H1 (cell line): ENCODE results near the gene USP53. TPM values are rescaled to one million over a fixed set of nuclear protein-coding genes. Genes with fewer than 3 reads are reported as not detected.
"Not testable (repeated sequence)": the region's sequence is repeated elsewhere in the genome, so short reads cannot be mapped to it uniquely, and the experiment has no call there.

Experiments
- CTCF ChIA-PET: fragments of 300-600 bp; sonication (Branson Sonifier 250); formaldehyde crosslinking; loops from one replicate; lab custom pipeline; 2021; ENCODE audit not compliant: partially characterized antibody; lab: Charles Lee
- POLR2A ChIA-PET: fragments of 300-600 bp; sonication (Branson Sonifier 250); formaldehyde crosslinking; loops from one replicate; lab custom pipeline; 2021; ENCODE audit warnings: inconsistent platforms; ENCODE audit not compliant: partially characterized antibody; lab: Charles Lee
- DNase-seq, 2 experiments: peaks; one replicate each; pipeline versions ENCODE4 v3.0.0 to v3.0.0-alpha.2; 2010 to 2022; ENCODE audit warnings: low spot score in 2 of 2, low read depth in 1 of 2, mixed read lengths in 1 of 2
- FAIRE-seq: peaks from 2 replicates; lab custom pipeline; 2011; peaks lifted over from hg19 to GRCh38; lab: Jason Lieb, UNC
- H2AFZ ChIP-seq: 2 replicates; pipeline ENCODE4 v1.8.1; 2012; ENCODE audit warnings: low read length, inconsistent platforms
- H2AK5ac ChIP-seq: 2 replicates; pipeline ENCODE4 v1.6.1; 2013; ENCODE audit warnings: low read depth, low read length
- H2BK120ac ChIP-seq: replicated peaks from 2 replicates; pipeline ENCODE3; 2013; ENCODE audit warnings: low read depth, low read length, inconsistent platforms
- H2BK12ac ChIP-seq: 2 replicates; pipeline ENCODE4 v1.6.1; 2013; ENCODE audit warnings: low read depth, low read length
- H2BK15ac ChIP-seq: 2 replicates; pipeline ENCODE4 v1.6.1; 2013; ENCODE audit warnings: low read length
- H2BK20ac ChIP-seq: 2 replicates; pipeline ENCODE4 v1.6.1; 2013; ENCODE audit warnings: low read length
- H2BK5ac ChIP-seq: 2 replicates; pipeline ENCODE4 v1.6.1; 2013; ENCODE audit warnings: low read depth, low read length
- H3K14ac ChIP-seq: 2 replicates; pipeline ENCODE4 v1.6.1; 2013; ENCODE audit warnings: inconsistent platforms; ENCODE audit not compliant: insufficient read length
- H3K18ac ChIP-seq: 2 replicates; pipeline ENCODE4 v1.6.1; 2013; ENCODE audit warnings: low read length; ENCODE audit errors: extremely low read depth
- H3K23ac ChIP-seq: 2 replicates; pipeline ENCODE4 v1.6.1; 2013; ENCODE audit warnings: inconsistent platforms; ENCODE audit not compliant: insufficient read length
- H3K23me2 ChIP-seq: 2 replicates; pipeline ENCODE4 v1.6.1; 2013; ENCODE audit warnings: low read depth, low read length
- H3K27ac ChIP-seq: 2 replicates; pipeline ENCODE4 v1.6.1; 2011; ENCODE audit warnings: low read depth, low read length, inconsistent platforms
- H3K27me3 ChIP-seq, 4 experiments: replicated peaks in 1 of 4; 1 replicate in 1 of 4; 2 replicates in 3 of 4; pipeline versions ENCODE4 v1.6.1 to v1.8.1; 2011 to 2013; ENCODE audit warnings: low read length in 3 of 4, mild to moderate bottlenecking in 3 of 4, inconsistent platforms in 2 of 4, mixed read lengths in 2 of 4, moderate library complexity in 1 of 4; ENCODE audit not compliant: control insufficient read depth in 3 of 4, insufficient read depth in 3 of 4; ENCODE audit errors: extremely low read depth in 1 of 4
- H3K36me3 ChIP-seq, 4 experiments: 2 replicates each; pipeline versions ENCODE4 v1.6.1 to v1.8.1; 2011 to 2013; ENCODE audit warnings: mild to moderate bottlenecking in 4 of 4, low read length in 3 of 4, moderate library complexity in 2 of 4, control low read depth in 1 of 4, inconsistent platforms in 1 of 4; ENCODE audit not compliant: insufficient read depth in 4 of 4, control insufficient read depth in 2 of 4
- H3K4ac ChIP-seq: replicated peaks from 2 replicates; pipeline ENCODE3; 2013; ENCODE audit warnings: low read length, low read depth, mixed read lengths, inconsistent platforms; ENCODE audit not compliant: insufficient read length
- H3K4me1 ChIP-seq, 4 experiments: replicated peaks in 1 of 4; 1 replicate in 1 of 4; 2 replicates in 3 of 4; pipeline versions ENCODE4 v1.6.1 to v1.8.1; 2011 to 2013; ENCODE audit warnings: low read length in 3 of 4, inconsistent platforms in 2 of 4, mixed read lengths in 1 of 4; ENCODE audit not compliant: insufficient read depth in 4 of 4, control insufficient read depth in 3 of 4
- H3K4me2 ChIP-seq, 2 experiments: 2 replicates each; pipeline versions ENCODE4 v1.6.1 to v1.8.1; 2011 to 2013; ENCODE audit warnings: low read depth in 2 of 2, low read length in 2 of 2, control low read depth in 1 of 2, inconsistent platforms in 1 of 2, mild to moderate bottlenecking in 1 of 2; ENCODE audit not compliant: insufficient read depth in 1 of 2
- H3K4me3 ChIP-seq, 4 experiments: fragments of 200-600, 300-600 bp in 1 of 4; sonication (generic), shearing (Covaris generic), sonication (Bioruptor Twin) in 1 of 4; 2 replicates each; pipeline versions ENCODE4 v1.5.1 to v1.8.1; 2011 to 2016; ENCODE audit warnings: low read length in 4 of 4, low read depth in 3 of 4, control low read depth in 2 of 4, inconsistent platforms in 2 of 4, mild to moderate bottlenecking in 2 of 4, mixed read lengths in 1 of 4, moderate library complexity in 1 of 4; ENCODE audit not compliant: insufficient read depth in 2 of 4; ENCODE audit errors: extremely low read depth in 1 of 4
- H3K56ac ChIP-seq: replicated peaks from 2 replicates; pipeline ENCODE3; 2013; ENCODE audit warnings: low read depth, mild to moderate bottlenecking, mixed read lengths, low read length, inconsistent platforms; ENCODE audit not compliant: insufficient read length
- H3K79me1 ChIP-seq: 2 replicates; pipeline ENCODE4 v1.6.1; 2013; ENCODE audit warnings: low read depth, low read length, control low read depth
- H3K79me2 ChIP-seq, 2 experiments: 2 replicates each; pipeline versions ENCODE4 v1.6.1 to v1.8.1; 2012 to 2013; ENCODE audit warnings: low read length in 2 of 2, mild to moderate bottlenecking in 2 of 2, inconsistent platforms in 1 of 2; ENCODE audit not compliant: insufficient read depth in 2 of 2, control insufficient read depth in 1 of 2
- H3K9ac ChIP-seq, 4 experiments: replicated peaks in 1 of 4; 1 replicate in 1 of 4; 2 replicates in 3 of 4; pipeline versions ENCODE4 v1.6.1 to v1.8.1; 2011 to 2013; ENCODE audit warnings: low read depth in 3 of 4, low read length in 3 of 4, control low read depth in 2 of 4, mild to moderate bottlenecking in 2 of 4, moderate library complexity in 2 of 4, inconsistent platforms in 1 of 4; ENCODE audit errors: extremely low read depth in 1 of 4
- H3K9me3 ChIP-seq, 2 experiments: 2 replicates each; pipeline versions ENCODE4 v1.6.1 to v1.8.1; 2012 to 2013; ENCODE audit warnings: mild to moderate bottlenecking in 2 of 2, moderate library complexity in 2 of 2, control low read depth in 1 of 2, inconsistent platforms in 1 of 2, low read depth in 1 of 2, low read length in 1 of 2, mixed read lengths in 1 of 2; ENCODE audit not compliant: insufficient read depth in 2 of 2
- H4K20me1 ChIP-seq, 2 experiments: replicated peaks in 1 of 2; 2 replicates each; pipeline versions ENCODE3 to v1.8.1; 2011 to 2013; ENCODE audit warnings: inconsistent platforms in 2 of 2, low read length in 2 of 2, mild to moderate bottlenecking in 1 of 2; ENCODE audit not compliant: insufficient read depth in 2 of 2, control insufficient read depth in 1 of 2
- H4K5ac ChIP-seq: 2 replicates; pipeline ENCODE4 v1.6.1; 2013; ENCODE audit warnings: low read length, low read depth, mixed read lengths, inconsistent platforms; ENCODE audit not compliant: insufficient read length
- H4K8ac ChIP-seq: 2 replicates; pipeline ENCODE4 v1.8.0; 2013; ENCODE audit warnings: mild to moderate bottlenecking, moderate library complexity, low read length, inconsistent platforms; ENCODE audit not compliant: insufficient read depth; ENCODE audit errors: extremely low read depth
- H4K91ac ChIP-seq: replicated peaks from 2 replicates; pipeline ENCODE3; 2013; ENCODE audit warnings: low read length, mixed read lengths, inconsistent platforms; ENCODE audit not compliant: insufficient read length
- WGBS, 2 experiments: shearing (Covaris generic) in 1 of 2; methylation state at CpG; one replicate each; pipeline versions ENCODE4 v1.1.6 to v1.1.7; 2013 to 2015; ENCODE audit warnings: low lambda C conversion rate in 2 of 2, mixed read lengths in 2 of 2, inconsistent platforms in 1 of 2, low coverage in 1 of 2, missing lambda C conversion rate in 1 of 2; ENCODE audit not compliant: insufficient replicate concordance in 2 of 2, insufficient coverage in 1 of 2, insufficient read length in 1 of 2; ENCODE audit errors: extremely low coverage in 1 of 2, missing lambda C conversion rate in 1 of 2; 5-methylcytosine and 5-hydroxymethylcytosine counted together
- polyA plus RNA-seq, 7 experiments: library from polyadenylated mRNA; depleted of rRNA in 3 of 7; stranded (reverse) in 5 of 7; unstranded in 2 of 7; fragments of >200 nt in 5 of 7; fragments of 200-250 nt in 2 of 7; gene quantifications; 1 replicate in 5 of 7; 2 replicates in 1 of 7; 4 replicates in 1 of 7; pipeline versions ENCODE4 v1.2.1 to v1.2.3, GENCODE V29; 2011 to 2013; ENCODE audit warnings: missing spikeins in 2 of 7, mixed read lengths in 2 of 7
- total RNA-seq: library from RNA; stranded (reverse); fragmentation: NEBNext Ultra II Directional; extraction: Animal tissue kit (Norgen Biotek cat#: 25700); gene quantifications from 2 replicates; pipeline ENCODE4 v1.2.1, GENCODE V29; 2021

The USP53 gene
- total and polyA plus RNA-seq, 2 of the 8 experiments (the other 6 are each of a cell fraction or from before 2014, with no cell fraction given): 2.9 to 14.9 TPM

DNA sequence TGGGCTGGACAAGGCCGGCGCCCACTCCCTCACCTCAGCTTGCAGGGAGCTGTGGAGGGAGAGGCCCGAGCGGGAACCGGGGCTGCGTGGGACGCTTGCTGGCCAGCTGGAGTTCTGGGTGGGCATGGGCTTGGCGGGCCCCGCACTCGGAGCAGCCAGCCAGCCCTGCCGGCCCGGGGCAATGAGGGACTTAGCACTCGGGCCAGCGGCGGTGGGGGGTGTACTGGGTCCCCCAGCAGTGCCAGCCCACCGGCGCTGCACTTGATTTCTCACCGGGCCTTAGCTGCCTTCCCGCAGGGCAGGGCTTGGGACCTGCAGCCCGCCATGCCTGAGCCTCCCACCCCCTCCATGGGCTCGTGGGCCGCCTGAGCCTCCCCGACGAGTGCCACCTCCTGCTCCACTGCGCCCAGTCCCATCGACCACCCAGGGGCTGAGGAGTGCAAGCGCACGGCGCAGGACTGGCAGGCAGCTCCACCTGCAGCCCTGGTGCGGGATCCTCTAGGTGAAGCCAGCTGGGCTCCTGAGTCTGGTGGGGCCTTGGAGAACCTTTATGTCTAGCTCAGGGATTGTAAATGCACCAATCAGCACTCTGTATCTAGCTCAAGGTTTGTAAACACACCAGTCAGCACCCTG is 38.7 kb upstream of the USP53 start:
- CTCF ChIA-PET: interaction anchor here (1.5 to 1.6 kb wide), 2 partner anchors 16 to 131 kb away, joined by 3 to 4 read pairs; no protein-coding TSS in a partner anchor
- WGBS, 2 experiments: 81% methylated on average over 13 of the region's 30 CpGs; no CpG with 5 or more reads in 1 of the 2 experiments
- POLR2A ChIA-PET: not testable (repeated sequence)

More for the DNA sequence above, 38.7 kb upstream of the USP53 start:
- not testable (repeated sequence) for H3K79me2 ChIP-seq, H3K4me2 ChIP-seq, H2BK5ac ChIP-seq, DNase-seq, H2BK12ac ChIP-seq, H2AK5ac ChIP-seq, H3K36me3 ChIP-seq, H4K5ac ChIP-seq, H3K79me1 ChIP-seq, H3K4ac ChIP-seq, H3K23me2 ChIP-seq, H3K23ac ChIP-seq, H3K14ac ChIP-seq, H2BK15ac ChIP-seq, H3K56ac ChIP-seq, H4K8ac ChIP-seq, H4K91ac ChIP-seq, H3K9me3 ChIP-seq, FAIRE-seq, H2BK120ac ChIP-seq, H3K18ac ChIP-seq, H3K4me1 ChIP-seq, H2AFZ ChIP-seq, H4K20me1 ChIP-seq, H3K4me3 ChIP-seq, H3K9ac ChIP-seq, H3K27me3 ChIP-seq, H2BK20ac ChIP-seq, H3K27ac ChIP-seq
